GM12878 (cell line): ENCODE data around the gene TAF4. TPM values are rescaled to one million over a fixed set of nuclear protein-coding genes. Genes with fewer than 3 reads are reported as not detected.

Experiments
- JUND ChIP-seq: IDR thresholded peaks from 2 replicates; pipeline ENCODE4 v1.6.1; 2012; ENCODE audit warnings: low read depth, mild to moderate bottlenecking, low read length, improper control_type of control experiment, moderate library complexity
- LARP7 ChIP-seq: fragments of 450-650 bp; IDR thresholded peaks from 2 replicates; pipeline ENCODE4 v1.6.1; 2017; ENCODE audit warnings: mild to moderate bottlenecking
- TARDBP ChIP-seq: IDR thresholded peaks from 2 replicates; pipeline ENCODE4 v1.6.1; 2016; ENCODE audit warnings: borderline replicate concordance
- polyA plus RNA-seq, 11 experiments: library from polyadenylated mRNA; depleted of rRNA in 4 of 11; unstranded in 6 of 11; stranded (reverse) in 5 of 11; fragments of >200 nt; fragmentation: Nextera tagmentation in 4 of 11; fragmentation: Illumina TruSeq in 1 of 11; extraction: Ambion mirVana in 4 of 11; extraction: Trizol in 1 of 11; gene quantifications; 1 replicate in 1 of 11; 2 replicates in 10 of 11; pipeline versions ENCODE4 v1.2.1 to v1.2.3, GENCODE V29; 2011 to 2016; ENCODE audit warnings: inconsistent platforms in 2 of 11, missing spikeins in 2 of 11, low read depth in 1 of 11
- total RNA-seq, 4 experiments: library from RNA; depleted of rRNA in 3 of 4; stranded (reverse); fragments of >200 nt in 3 of 4; fragmentation: Illumina TruSeq in 1 of 4; extraction: Trizol in 1 of 4; gene quantifications; 2 replicates each; pipeline versions ENCODE4 v1.2.1 to v1.2.3, GENCODE V29; 2013 to 2021
- TF ChIP-seq, protein P1 (sequence below): IDR thresholded peaks from 2 replicates; pipeline ENCODE4 v1.6.1; 2011; ENCODE audit warnings: borderline replicate concordance, low read depth, mild to moderate bottlenecking, moderate library complexity, mixed read lengths, low read length; ENCODE audit not compliant: insufficient read depth; ENCODE audit errors: extremely low read length
- TF ChIP-seq, protein P2 (sequence below): fragments of 450-650 bp; formaldehyde crosslinking; IDR thresholded peaks from 2 replicates; pipeline ENCODE4 v1.5.0; 2022; ENCODE audit warnings: mild to moderate bottlenecking, missing genetic modification characterization
- TF ChIP-seq, protein P3 (sequence below): IDR thresholded peaks from 2 replicates; pipeline ENCODE4 v1.6.1; 2012; ENCODE audit warnings: mild to moderate bottlenecking, low read depth, low read length

The TAF4 gene
- total and polyA plus RNA-seq, 10 of the 15 experiments (the other 5 are each of a cell fraction or from before 2014, with no cell fraction given): 0.39 to 16.9 (median 3.4) TPM

DNA sequence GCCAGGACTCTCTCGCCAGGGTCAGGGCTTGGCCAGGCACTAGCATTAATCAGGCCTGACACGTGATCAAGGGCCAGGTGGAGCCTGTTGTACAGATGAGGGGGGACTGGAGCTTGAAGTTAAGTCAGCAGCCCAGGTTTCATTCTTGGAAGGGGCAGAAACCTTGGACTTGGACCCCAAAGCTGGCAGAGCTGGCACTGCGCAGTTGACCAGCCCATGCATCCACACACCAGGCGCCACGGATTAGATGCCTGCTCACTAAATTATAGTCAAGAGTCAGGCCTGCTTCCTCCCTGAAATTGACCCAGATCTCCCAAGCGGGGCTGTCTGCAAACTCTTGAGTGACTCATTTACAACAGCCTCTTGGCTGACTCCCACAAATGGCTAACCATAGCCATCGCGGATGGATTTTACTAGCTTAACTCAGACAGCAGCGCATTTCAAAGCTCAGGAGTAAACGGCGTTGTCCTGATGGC lies 4.1 kb upstream of the TAF4 start (continued):
- no peak for TF ChIP-seq LARP7
- TF ChIP-seq TARDBP: no peak
- TF ChIP-seq, protein P1, sequence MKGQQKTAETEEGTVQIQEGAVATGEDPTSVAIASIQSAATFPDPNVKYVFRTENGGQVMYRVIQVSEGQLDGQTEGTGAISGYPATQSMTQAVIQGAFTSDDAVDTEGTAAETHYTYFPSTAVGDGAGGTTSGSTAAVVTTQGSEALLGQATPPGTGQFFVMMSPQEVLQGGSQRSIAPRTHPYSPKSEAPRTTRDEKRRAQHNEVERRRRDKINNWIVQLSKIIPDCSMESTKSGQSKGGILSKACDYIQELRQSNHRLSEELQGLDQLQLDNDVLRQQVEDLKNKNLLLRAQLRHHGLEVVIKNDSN: no peak
- TF ChIP-seq, protein P2, sequence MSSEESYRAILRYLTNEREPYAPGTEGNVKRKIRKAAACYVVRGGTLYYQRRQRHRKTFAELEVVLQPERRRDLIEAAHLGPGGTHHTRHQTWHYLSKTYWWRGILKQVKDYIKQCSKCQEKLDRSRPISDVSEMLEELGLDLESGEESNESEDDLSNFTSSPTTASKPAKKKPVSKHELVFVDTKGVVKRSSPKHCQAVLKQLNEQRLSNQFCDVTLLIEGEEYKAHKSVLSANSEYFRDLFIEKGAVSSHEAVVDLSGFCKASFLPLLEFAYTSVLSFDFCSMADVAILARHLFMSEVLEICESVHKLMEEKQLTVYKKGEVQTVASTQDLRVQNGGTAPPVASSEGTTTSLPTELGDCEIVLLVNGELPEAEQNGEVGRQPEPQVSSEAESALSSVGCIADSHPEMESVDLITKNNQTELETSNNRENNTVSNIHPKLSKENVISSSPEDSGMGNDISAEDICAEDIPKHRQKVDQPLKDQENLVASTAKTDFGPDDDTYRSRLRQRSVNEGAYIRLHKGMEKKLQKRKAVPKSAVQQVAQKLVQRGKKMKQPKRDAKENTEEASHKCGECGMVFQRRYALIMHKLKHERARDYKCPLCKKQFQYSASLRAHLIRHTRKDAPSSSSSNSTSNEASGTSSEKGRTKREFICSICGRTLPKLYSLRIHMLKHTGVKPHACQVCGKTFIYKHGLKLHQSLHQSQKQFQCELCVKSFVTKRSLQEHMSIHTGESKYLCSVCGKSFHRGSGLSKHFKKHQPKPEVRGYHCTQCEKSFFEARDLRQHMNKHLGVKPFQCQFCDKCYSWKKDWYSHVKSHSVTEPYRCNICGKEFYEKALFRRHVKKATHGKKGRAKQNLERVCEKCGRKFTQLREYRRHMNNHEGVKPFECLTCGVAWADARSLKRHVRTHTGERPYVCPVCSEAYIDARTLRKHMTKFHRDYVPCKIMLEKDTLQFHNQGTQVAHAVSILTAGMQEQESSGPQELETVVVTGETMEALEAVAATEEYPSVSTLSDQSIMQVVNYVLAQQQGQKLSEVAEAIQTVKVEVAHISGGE (CRISPR knock-in tag): no peak
- TF ChIP-seq JUND: no peak
- TF ChIP-seq, protein P3, sequence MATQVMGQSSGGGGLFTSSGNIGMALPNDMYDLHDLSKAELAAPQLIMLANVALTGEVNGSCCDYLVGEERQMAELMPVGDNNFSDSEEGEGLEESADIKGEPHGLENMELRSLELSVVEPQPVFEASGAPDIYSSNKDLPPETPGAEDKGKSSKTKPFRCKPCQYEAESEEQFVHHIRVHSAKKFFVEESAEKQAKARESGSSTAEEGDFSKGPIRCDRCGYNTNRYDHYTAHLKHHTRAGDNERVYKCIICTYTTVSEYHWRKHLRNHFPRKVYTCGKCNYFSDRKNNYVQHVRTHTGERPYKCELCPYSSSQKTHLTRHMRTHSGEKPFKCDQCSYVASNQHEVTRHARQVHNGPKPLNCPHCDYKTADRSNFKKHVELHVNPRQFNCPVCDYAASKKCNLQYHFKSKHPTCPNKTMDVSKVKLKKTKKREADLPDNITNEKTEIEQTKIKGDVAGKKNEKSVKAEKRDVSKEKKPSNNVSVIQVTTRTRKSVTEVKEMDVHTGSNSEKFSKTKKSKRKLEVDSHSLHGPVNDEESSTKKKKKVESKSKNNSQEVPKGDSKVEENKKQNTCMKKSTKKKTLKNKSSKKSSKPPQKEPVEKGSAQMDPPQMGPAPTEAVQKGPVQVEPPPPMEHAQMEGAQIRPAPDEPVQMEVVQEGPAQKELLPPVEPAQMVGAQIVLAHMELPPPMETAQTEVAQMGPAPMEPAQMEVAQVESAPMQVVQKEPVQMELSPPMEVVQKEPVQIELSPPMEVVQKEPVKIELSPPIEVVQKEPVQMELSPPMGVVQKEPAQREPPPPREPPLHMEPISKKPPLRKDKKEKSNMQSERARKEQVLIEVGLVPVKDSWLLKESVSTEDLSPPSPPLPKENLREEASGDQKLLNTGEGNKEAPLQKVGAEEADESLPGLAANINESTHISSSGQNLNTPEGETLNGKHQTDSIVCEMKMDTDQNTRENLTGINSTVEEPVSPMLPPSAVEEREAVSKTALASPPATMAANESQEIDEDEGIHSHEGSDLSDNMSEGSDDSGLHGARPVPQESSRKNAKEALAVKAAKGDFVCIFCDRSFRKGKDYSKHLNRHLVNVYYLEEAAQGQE: no peak
